Hepatic stellate cell (primary cell): ENCODE data around the gene COL9A3.

ENCODE experiments used
- DNase-seq: peaks from one replicate; pipeline ENCODE4 v3.0.0; 2011; ENCODE audit warnings: low spot score

COL9A3 gene

DNA sequence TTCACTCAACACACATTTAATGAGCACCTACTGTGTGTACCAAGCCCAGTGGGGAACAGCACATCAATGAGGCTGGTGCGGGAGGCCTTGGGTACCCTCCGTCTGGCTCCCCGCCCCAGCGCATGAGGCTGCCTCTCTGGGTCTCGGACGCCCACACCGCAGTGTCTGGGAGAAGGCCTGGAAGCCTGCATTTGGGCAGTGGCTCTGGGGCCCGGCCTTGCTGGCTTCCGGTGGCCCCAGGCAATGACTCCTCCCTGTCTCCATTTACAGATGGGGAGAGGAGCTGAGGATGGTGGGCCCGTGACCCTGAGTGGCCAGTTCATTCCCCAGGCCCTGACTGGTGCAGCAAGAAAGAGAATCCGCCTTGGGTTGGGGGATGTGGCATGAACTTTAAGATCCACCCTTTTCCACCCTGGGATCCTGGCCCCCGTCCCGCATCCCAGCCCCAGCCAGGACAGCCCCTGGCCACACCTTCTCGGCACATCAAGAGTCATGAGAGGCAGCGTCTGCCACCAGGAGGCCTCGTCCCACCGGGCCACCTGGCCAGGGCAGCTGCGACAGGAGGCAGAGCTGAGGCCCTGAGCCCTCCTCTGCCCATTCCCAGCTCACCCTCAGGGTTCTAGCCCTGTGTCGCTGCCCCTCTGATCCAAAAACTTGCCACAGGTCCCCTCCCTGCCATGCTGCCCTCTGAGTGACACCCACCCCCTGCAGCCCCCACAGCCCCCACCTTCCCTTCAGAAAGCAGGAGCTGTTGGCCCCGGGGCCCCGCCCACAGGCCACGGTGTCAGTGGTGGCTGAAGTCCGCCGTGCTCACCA is 38.0 kb upstream of the COL9A3 start:
- no peak for DNase-seq

DNA sequence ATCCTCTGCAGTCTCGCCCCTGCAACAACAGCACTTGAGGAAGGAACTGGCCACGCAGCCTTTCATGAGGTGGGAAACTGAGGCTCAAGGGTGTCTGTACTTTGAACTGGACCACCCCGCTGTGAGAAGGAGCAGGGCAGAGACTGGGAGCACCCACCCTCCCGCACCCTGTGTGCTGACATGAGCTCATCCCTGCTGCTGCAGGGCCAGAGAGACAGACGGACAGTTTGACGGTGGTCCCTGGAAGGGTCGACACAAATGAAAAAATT is 37.5 kb upstream of the COL9A3 start:
- DNase-seq: no peak

DNA sequence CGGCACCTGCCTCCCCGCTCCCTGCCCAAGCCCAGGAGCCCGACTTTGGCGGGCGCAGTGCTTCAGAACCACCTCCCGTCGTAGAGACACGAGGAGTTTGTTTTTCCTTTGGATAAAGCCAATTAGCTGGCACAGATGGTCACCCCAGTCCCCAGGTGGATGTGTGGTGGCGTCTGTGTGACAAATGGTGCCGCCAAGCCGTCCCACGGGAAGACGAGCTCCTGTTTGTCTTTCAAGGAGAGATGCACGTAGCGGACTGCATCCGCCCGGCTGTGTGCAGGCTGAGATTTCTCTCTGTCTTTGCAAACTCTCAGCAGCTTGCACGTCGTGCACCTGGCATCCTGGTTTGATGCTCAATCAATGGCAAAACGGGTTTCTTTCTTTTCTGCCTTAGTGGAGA is 36.6 kb upstream of the COL9A3 start:
- DNase-seq: no peak

DNA sequence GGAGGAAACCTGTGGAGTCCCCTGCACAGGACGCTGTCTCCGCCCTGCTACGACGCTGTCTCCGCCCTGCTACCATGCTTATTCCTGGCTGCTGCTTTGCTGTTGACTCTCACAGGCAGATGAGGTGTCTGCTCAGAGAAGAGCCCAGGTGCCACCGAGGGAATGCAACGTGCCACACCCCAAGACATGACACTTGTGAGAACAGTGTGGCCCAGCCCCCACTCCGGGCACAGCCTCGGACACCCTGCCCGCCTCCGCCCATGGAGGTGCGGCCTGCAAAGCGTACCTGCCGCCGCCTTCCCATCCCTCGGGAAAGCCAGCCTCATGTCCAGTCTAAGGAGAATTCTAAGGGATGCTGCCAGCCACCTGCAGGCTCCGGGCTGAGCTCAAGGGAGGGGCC is 36.2 kb upstream of the COL9A3 start:
- no peak for DNase-seq

DNA sequence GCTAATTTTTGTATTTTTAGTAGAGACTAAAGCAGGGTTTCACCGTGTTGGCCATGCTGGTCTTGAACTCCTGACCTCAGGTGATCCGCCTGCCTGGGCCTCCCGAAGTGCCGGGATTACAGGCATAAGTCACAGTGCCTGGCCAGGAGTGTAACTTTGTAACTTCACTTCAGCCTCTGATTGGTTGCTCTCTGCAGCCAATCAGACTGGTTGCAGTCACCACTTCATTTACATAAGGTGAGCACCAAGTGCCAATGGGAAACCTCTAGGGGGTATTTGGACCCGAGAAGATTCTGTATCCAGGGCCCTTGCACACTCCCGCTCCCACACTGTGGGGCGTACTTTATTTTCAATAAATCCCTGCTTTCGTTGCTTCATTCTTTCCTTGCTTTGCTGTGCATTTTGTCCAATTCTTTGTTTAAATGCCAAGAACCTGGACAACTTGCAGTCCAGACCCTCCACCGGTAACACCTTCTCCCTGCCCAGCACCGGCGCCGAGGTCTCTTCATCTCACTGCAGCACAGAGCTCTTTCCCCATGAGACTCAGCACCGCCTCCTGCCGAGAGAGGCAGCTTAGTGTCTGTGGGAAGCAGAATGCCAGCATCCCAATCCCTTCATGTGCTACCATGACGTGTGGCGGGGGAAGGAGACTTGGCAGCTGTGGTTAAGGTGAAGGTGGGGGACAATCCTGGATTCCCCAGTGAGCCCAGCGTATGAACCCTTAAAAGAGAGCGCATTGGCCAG is 34.5 kb upstream of the COL9A3 start:
- no peak for DNase-seq

DNA sequence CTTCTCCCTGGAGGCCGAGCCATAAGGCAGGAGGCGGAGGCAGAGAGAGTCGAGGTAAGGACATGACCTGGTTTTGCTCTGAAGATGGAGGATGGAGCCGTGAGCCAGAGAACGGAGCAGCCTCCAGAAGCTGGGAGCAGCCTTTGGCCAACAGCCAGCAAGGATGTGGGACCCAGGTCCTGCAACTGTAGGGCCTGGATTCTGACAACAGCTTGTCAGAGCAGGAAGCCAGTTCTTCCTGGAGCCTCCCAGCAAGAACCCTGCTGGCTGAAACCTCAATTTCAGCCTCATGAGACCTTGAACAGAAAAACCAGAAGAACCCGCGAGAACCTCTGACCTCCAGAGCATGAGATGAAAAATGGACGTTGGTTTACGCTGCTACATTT is 34.0 kb upstream of the COL9A3 start:
- no peak for DNase-seq

DNA sequence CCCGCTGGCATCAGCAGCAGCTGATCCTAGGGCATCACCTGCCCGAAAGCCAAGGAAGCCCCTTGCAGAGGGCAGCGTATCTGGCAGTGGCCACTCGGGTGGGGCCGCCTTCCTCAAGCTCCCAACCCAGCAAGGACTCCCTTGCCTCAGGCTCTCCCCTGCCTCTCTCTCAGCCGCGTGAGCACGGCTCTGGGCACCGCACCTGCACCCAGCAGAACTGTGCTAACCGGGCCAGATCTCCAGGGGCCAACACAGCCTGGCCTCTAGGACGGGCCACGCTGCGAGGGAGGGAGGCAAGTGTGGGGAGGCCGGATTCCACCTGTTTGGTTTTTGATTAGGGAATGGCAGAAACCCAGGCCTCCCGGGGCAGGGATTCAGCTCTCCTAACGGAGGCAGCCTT is 32.4 kb upstream of the COL9A3 start:
- DNase-seq: no peak

DNA sequence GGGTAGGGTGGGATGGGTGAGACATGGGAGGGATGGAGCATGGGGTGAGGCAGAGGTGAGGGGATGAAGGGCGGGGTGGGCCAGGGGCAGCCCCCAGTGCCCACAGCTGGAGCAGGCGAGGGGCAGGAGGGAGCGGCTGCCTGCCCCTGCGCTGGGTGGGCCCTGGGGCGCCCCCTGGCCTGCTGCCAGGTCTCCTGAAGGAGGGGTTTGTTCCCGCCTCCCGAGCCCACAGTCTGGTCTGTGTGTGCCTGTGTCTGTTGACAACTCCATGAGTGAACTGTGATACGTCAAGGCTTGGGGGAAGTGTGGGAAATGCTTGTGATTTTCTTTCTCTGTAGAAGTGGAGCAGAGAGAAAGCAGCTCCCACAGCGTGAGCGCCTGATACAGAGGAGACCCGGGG is 31.5 kb upstream of the COL9A3 start:
- no peak for DNase-seq

DNA sequence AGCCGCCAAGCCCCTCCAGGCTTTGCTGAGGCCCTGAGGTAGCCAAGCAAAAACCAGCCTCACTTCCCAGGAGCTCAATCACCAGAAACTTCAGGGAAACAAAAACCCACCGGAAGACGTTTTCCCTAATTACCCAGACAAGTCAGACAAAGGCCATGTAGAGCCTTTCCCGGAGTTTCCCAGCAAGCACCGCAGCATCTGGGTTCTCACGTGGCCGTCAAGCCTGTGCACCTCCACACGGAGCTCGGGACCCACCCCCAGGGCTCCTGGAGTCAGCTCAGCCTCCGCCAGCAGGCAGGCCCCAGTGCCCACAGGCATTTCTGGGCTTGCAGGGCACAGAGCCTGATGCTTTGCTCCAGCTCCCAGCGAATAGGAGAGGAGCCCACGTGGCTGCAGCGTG is 30.7 kb upstream of the COL9A3 start:
- no peak for DNase-seq

DNA sequence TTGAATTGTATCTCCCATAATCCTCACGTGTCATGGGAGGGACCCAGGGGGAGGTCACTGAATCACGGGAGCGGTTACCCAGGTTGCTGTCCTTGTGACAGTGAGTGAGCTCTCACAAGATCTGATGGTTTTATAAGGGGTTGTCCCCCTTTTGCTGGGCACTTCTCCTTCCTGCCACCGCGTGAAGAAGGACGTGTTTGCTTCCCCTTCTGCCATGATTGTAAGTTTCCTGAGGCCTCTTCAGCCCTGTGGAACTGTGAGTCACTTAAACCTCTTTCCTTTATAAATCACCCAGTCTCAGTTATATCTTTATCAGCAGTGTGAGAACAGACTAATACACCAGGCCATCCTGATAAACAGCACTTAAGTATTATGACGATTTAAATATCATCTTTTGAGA is 29.5 kb upstream of the COL9A3 start:
- DNase-seq: no peak

DNA sequence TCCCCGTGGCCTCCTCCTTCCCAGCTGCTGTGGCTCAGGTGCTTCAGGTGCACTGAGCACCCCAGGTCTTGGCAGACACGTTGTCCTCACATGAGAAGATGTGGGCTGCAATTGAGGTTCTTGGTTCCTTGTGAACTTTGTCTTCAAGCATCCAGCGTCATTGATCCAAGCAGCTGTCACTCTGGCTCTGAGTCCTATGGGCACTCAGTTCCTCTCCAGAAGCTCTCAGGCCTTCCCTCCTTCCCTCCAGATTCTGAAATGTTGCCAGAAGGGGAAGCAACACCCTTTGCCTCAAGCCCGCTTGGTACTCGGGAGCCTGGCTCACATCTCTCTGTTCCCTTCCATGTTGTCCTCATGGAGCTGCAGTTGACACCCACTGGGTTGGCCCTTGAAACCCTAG is 29.0 kb upstream of the COL9A3 start:
- DNase-seq: no peak

DNA sequence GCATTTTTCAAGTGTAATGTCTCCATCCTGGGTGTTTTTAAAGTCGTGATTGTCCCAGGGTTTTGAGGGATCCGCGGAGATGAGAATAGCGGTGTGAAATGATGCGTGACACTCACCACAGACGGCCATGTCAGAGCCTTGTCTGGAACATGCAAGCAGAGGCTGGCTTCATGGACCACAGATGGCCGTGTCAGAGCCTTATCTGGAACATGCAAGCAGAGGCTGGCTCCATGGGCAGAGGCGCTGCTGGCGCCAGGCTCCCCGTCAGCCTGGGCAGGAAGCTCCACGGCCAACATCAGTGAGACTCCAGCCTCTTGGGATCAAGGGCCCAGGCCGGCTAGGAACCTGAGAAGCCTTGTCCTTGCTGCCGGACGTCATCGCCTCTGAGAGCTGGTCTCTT is 28.2 kb upstream of the COL9A3 start:
- no peak for DNase-seq

DNA sequence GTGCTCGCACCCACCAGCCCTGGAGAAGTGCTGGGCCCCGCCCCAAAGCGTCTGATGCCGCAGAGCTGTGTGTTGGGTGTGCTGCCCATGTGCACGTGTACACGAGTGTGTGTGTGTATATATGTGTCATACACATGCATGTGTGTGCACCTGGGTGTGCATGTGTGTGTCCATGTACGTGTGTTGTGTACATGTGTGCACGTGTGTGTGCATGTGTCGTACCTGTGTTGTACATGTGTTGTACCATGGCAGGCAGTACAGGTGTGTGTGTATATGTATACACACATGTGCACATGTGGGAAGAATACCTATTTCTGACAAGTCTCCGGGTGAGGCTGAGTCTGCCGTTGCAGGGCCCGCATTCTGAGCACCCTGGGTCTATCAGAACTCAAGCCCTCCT is 26.8 kb upstream of the COL9A3 start:
- no peak for DNase-seq

DNA sequence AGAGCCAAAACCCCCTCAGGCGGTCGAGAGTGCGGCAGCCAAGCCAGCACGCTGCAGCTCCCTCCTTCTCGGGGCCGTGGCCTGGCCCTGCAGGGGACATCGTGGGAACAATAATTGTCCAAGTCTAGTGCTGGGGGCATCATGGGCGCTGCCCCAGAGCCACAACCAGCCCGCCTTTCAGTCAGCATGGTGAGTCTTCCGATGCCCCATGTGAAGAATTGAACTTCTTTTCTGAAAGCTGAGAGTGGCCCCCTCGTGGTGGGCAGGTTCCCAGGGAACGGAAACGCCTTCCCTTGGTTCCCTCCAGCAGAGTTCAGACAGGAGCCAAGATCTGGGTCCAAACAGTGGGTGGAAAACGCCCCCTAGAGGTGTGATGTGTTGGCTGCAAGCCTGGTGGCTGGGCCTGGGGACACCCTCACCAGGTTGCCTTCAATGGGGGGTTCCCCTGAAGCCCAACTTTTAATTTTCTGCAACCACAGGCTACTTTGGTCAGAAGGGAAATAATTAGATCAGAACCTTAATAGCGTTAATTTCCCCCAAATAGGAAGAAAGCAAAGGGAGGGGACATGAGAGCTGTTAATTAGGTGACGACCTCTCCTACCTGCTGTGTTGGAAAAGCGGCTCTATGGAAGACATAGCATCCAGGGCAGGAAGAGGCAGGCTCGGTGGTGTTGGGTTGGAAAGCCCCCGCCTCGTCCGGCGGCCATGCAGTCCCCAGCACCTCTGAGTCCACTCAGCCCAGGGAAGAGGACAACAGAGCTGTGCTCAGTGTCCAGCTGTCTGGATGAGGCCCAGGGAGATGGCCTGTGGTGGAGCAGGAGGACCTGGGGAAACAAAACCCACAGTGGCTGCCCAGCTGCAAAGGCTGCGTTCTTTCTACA is 25.3 kb upstream of the COL9A3 start:
- peak; percentile 90 for DNase-seq

DNA sequence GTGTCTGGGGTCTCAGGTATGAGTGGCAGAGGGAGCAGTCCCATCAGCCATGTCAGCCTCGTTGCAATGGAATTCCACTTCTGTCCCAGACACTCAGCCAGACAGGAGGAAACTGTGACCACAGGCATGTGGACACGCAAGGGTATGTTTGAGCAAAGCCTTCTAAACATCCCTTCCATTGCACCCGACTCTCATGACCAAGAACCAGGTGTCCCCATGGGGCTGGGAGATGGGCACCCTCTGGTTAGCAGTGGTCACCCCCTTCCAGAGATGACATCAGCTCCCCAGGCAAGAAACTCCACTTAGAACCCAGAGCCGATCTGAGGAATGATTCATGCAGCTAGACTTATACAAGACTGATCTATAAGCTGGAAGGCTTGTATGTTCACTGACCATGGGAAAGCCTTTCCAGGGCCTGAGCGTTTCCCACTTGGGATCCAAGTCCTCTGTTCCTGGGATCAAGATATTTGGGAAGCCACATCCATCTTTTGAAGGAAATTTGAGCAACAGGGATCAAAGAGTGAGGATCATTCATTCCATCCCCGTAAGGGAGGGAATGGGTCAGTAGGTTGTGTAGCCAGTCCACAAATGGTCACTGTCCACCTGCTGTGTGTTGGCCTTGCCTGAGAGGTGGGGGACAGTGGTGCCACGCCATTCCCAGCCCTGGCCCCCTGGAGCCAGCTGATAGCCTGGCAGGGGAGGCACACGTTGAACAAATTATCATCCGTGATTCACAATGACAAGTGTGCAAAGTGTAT is 24.5 kb upstream of the COL9A3 start:
- peak; percentile 76 for DNase-seq

DNA sequence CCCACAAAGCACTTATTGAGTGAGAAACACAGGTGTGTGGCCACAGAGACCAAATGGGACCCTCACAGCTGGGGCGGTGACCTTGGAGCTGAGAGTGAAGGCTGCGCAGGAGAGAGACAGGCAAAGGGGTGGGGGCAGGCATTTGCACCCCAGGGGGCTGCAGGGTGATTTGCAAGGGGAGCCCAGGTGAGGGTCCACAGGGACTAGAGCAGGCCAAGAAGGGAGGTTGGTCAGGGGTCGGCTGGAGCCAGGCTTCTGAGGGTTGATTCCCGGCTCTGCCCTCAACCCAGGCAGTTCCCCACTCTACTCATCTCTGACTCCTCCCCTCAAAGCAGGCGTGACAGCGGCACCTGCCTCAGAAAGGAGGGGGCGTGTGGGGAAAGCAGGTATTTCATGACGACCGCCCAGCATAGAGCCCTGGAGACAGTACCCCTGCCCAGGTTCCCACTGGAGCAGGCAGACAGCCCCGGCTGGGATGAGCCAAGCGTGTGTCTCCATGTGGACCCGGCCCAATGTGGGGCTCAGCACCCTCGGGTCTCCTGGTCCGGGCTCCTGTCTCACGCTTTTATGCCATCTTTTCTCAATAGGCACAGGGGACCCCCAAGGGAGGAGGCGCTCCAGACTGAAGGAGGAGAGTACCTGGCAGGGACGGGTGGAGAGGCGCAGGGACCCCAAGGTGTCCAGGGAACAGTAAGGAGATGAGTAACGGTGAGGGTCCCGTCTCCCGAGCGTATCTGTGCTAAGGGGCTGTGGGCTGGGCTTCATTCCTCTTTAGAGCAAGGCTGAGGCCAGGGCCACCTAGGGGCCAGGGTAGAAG is 23.7 kb upstream of the COL9A3 start:
- no peak for DNase-seq

DNA sequence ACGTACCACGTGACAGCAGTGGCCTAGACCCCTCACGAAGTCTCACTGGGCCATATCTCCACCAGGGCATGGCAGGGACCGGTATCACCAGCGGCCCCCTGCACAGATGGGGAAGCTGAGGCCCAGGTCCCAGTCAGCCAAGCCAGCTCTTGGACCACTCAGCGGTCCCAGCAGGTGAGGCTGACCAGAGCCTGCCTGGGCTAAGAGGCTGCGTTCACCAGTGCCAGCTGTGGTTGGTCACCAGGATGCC is 23.2 kb upstream of the COL9A3 start:
- no peak for DNase-seq

DNA sequence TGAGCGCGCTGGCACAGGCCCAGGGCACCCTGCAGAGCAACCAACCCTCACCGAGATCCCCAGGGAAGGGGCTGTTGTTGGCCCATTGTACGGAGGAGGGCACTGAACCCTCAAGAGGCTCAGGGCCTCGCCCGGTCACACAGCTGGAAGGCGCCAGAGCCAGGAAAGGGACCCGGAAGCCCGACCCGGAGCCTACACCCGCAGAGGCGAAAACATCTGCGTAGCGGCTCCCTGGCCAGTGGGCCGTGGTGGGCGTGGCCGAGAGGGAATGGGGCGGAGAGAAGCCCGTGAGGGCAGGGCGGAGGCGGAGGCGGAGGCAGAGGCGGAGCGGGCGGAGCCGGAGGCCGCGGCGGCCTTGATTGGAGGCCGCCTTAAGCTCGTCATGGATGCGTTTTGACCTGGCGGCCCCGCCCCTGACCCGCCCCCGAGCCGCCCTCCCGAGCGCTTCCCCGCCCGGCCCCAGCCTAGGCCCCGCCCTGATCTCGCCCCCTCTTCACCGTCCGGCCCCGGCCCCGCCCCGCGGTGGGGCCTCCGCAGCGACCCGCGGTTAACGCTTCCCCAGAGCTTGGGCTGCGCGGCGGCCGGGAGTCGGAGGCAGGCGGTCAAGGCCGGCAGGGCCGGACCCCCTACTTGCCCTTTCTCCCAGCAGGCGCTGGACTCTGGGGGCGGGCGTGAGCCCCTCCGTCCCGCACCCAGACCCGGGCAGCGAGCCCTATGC is 22.7 kb upstream of the COL9A3 start:
- DNase-seq: peak; percentile 95

DNA sequence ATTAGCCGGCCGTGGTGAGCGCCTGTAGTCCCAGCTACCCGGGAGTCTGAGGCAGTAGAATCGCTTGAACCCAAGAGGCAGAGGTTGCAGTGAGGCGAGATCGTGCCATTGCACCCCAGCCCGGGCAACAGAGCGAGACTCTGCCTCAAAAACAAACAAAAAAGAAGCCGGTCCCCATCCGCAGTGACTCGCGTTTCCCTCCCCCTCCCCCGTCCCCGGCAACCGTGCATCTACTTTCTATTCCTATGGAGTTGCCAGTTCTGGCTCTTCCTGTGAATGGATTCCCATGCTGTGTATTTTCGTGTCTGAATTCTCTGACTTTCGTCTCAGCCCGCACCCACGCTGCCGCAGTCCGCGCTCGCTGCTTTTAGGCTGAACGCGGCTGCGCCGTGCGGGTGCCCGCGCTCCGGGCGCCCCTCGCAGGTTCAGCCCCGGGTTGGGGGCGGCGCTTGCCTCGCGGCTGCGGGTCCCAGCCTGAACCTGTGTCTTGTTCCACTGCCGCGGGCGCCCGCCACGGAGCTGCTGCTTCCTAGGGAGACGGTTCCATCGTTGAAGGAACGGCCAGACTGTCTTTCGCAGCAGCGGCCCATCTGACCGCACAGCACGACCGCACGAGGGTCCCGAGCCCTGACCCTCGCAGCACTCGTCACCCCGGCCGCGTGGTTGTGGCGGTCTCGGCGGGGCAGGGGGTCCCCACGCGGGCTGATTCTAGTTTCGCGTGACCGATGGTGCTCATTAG is 21.7 kb upstream of the COL9A3 start:
- peak; percentile 73 for DNase-seq
